Measurements from ENCODE around the gene RMND5B.
"Not testable (repeated sequence)": the region's sequence is repeated elsewhere in the genome, so short reads cannot be mapped to it uniquely, and the experiment has no call there.

The RMND5B gene

DNA sequence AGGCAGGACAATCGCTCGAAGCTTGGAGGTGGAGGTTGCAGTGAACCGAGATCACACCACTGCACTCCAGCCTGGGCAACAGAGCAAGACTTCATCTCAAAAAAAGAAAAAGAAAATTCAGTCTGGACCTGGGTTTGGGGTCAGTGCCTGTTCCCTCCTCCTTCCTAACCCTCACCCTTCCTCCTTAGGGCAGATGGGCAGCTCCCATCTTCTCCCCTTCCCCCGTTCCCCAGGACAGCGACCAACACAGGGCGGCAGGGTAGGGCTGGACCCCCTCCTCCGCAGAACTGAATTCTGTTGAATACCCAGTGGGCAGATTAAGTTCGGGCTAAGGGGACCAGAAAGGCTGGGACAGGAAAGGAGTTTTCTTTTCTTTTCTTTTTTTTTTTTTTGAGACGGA lies 1.5 kb upstream of the RMND5B start:
- in situ Hi-C loops (cut with HindIII; ENCODE audit: low sequenced_read_pairs): no loop called here
- no peak for DNase-seq (ENCODE audit: low read depth)
- TF ChIP-seq, protein P1, sequence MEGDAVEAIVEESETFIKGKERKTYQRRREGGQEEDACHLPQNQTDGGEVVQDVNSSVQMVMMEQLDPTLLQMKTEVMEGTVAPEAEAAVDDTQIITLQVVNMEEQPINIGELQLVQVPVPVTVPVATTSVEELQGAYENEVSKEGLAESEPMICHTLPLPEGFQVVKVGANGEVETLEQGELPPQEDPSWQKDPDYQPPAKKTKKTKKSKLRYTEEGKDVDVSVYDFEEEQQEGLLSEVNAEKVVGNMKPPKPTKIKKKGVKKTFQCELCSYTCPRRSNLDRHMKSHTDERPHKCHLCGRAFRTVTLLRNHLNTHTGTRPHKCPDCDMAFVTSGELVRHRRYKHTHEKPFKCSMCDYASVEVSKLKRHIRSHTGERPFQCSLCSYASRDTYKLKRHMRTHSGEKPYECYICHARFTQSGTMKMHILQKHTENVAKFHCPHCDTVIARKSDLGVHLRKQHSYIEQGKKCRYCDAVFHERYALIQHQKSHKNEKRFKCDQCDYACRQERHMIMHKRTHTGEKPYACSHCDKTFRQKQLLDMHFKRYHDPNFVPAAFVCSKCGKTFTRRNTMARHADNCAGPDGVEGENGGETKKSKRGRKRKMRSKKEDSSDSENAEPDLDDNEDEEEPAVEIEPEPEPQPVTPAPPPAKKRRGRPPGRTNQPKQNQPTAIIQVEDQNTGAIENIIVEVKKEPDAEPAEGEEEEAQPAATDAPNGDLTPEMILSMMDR (IDR thresholded peaks at IDR 0.05; ENCODE audit: low read depth, low read length, missing control alignments): no peak
- H3K4me3 ChIP-seq (ENCODE audit: low read depth, low read length): no peak overlapping the region

DNA sequence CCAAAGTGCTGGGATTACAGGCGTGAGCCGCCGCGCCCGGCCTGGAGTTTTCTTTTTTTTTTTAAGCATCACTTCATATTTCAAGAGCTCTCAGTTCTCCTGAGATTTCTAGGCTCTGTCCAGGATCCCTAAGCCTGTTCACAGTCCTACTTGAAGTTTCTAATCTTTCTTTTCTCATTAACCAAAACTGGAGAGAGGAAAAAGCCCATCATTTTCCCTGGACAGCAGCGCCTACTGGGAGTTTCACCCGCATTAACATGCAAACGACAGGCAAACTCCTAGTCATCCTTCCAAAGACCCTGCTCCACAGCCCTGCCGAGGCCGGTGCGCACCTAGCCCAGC lies 609 bp upstream of the RMND5B start:
- in situ Hi-C loops (cut with HindIII; ENCODE audit: low sequenced_read_pairs); DNase-seq (ENCODE audit: low read depth): not testable (repeated sequence)
- H3K4me3 ChIP-seq (ENCODE audit: low read depth, low read length): peak overlapping the region; percentile 67

DNA sequence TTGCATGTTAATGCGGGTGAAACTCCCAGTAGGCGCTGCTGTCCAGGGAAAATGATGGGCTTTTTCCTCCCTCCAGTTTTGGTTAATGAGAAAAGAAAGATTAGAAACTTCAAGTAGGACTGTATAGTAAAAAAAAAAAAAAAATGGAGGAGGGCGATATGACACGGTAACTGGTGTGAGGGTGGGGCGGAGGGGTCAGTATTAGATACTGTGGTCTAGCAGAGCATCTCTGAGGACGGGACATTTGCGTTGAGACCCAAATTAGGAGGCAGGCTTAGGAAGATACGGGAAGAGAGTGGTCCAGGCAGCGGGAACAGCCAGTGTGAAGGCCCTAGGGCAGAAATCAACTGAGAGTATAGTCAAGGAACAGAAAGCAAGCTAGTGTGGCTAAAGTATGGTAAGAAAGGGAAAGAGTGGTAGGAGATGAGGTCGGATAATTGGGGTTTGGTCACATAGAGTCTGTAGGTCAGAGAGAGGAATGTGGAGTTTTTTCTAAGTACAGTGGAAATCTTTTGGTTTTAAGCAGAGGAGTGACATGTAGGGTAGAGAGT lies 707 bp downstream of the RMND5B start:
- TF ChIP-seq, protein P1 (IDR thresholded peaks at IDR 0.05; ENCODE audit: low read depth, low read length, missing control alignments): no peak
- in situ Hi-C loops (cut with HindIII; ENCODE audit: low sequenced_read_pairs): no loop called here
- H3K4me3 ChIP-seq (ENCODE audit: low read depth, low read length): peak overlapping the region; percentile 67
- DNase-seq (ENCODE audit: low read depth): no peak

DNA sequence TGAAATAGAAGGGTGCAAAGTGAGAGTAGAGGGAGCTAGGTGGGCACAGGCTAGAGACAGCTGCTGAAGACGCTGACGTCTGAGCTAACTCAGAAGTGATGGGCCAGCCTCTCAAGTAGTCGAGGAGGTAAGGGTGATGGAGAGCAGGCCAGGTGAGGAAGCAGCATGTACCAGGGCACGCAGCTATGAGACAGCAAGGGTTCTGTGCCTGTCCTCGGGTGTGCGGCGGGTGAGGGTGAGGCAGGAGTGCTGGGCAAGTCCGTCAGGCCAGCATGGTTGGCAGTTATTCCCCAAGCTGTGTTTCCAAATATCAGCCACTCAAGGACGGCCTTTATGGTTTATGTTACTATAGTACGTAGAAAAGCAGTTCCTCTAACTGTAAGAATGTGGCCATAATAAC lies 6.2 kb downstream of the RMND5B start:
- in situ Hi-C loops (cut with HindIII; ENCODE audit: low sequenced_read_pairs): no loop called here
- DNase-seq (ENCODE audit: low read depth): no peak
- H3K4me3 ChIP-seq (ENCODE audit: low read depth, low read length): no peak overlapping the region
- TF ChIP-seq, protein P1 (IDR thresholded peaks at IDR 0.05; ENCODE audit: low read depth, low read length, missing control alignments): no peak

DNA sequence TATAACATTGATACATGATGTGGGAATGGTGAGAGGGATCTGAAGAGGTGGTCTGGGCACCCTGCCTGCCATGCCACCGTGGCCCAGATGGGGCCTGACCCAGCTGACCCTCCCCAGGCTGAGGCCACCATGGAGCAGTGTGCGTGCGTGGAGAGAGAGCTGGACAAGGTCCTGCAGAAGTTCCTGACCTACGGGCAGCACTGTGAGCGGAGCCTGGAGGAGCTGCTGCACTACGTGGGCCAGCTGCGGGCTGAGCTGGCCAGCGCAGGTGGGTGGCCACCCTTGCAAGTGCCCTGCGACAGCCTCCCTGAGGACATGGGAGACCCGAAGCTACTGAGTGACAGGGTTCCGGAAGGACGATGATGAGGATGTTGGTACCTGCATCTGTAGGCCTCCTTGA lies 7.2 kb downstream of the RMND5B start:
- in situ Hi-C loops (cut with HindIII; ENCODE audit: low sequenced_read_pairs): no loop called here
- DNase-seq (ENCODE audit: low read depth): no peak
- TF ChIP-seq, protein P1 (IDR thresholded peaks at IDR 0.05; ENCODE audit: low read depth, low read length, missing control alignments): no peak
- H3K4me3 ChIP-seq (ENCODE audit: low read depth, low read length): no peak overlapping the region

DNA sequence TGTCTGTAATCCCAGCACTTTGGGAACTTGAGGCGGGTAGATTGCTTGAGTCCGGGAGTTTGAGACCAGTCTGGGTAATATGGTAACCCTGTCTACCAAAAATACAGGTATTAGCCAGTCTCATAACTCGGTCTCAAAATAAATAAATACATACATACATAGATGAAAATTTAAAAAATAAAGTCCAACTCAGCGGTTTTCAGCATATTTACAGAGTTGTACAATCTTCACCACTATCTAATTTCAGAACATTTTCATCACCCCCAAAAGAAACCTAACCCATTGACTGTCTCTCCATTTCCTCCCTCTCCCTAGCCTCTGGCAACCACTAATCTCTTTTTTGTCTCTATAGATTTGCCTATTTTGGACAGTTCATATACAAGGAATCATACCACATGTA lies 10.7 kb downstream of the RMND5B start:
- TF ChIP-seq, protein P1 (IDR thresholded peaks at IDR 0.05; ENCODE audit: low read depth, low read length, missing control alignments): no peak
- in situ Hi-C loops (cut with HindIII; ENCODE audit: low sequenced_read_pairs): no loop called here
- no peak overlapping the region for H3K4me3 ChIP-seq (ENCODE audit: low read depth, low read length)
- no peak for DNase-seq (ENCODE audit: low read depth)

DNA sequence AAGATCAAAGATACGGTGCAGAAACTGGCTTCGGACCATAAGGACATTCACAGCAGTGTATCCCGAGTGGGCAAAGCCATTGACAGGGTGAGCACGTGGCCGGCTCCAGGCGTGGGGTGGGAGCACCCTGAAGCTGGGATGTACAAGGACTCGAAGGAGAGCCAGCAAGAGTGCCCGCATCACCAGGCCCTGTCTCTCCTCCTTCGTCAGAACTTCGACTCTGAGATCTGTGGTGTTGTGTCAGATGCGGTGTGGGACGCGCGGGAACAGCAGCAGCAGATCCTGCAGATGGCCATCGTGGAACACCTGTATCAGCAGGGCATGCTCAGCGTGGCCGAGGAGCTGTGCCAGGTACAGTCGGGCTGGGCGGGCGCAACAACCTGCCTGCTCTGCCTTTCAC lies 11.8 kb downstream of the RMND5B start:
- in situ Hi-C loops (cut with HindIII; ENCODE audit: low sequenced_read_pairs): no loop called here
- no peak for DNase-seq (ENCODE audit: low read depth)
- H3K4me3 ChIP-seq (ENCODE audit: low read depth, low read length): no peak overlapping the region
- TF ChIP-seq, protein P1 (IDR thresholded peaks at IDR 0.05; ENCODE audit: low read depth, low read length, missing control alignments): no peak

All from astrocyte of the cerebellum (primary cell).